Fibroblast of skin of right quadriceps (primary cell): ENCODE measurements around the gene RAB39A.

Source experiments
- DNase-seq: peaks from one replicate; pipeline ENCODE4 v3.0.0-alpha.2; 2013

RAB39A gene

GRCh38 chr11:107963091-107963490 lies 34.8 kb downstream of the RAB39A start:
- no peak for DNase-seq

GRCh38 chr11:107969219-107969618 lies 41.0 kb downstream of the RAB39A start:
- no peak for DNase-seq

- no peak for DNase-seq
Observed at GRCh38 chr11:107970049-107970448, 41.8 kb downstream of the RAB39A start.

GRCh38 chr11:107973641-107974040 lies 45.4 kb downstream of the RAB39A start:
- no peak for DNase-seq

GRCh38 chr11:107988397-107989158 lies 60.3 kb downstream of the RAB39A start:
- no peak for DNase-seq

- DNase-seq, result no peak
Observed at GRCh38 chr11:107991868-107992414, 63.7 kb downstream of the RAB39A start.

GRCh38 chr11:107996006-107996776 lies 67.9 kb downstream of the RAB39A start:
- no peak for DNase-seq

- no peak for DNase-seq
Observed at GRCh38 chr11:107998761-107999160, 70.5 kb downstream of the RAB39A start.

- peak; percentile 24 for DNase-seq
Observed at GRCh38 chr11:107999759-108000455, 71.7 kb downstream of the RAB39A start.

- DNase-seq, result no peak
Observed at GRCh38 chr11:108002476-108002875, 74.2 kb downstream of the RAB39A start.

- no peak for DNase-seq
Observed at GRCh38 chr11:108003623-108004022, 75.4 kb downstream of the RAB39A start.

- no peak for DNase-seq
Observed at GRCh38 chr11:108007819-108008218, 79.6 kb downstream of the RAB39A start.

- DNase-seq, result peak; percentile 91
Observed at GRCh38 chr11:108008656-108009496, 80.6 kb downstream of the RAB39A start, which contains the start of gene CUL5. CUL5 (plus strand) TSS chr11:108008898; CDS start chr11:108009349, 451 bp downstream.

- DNase-seq, result peak; percentile 7
Observed at GRCh38 chr11:108009497-108010370, 81.5 kb downstream of the RAB39A start.

- no peak for DNase-seq
Observed at GRCh38 chr11:108012139-108012725, 84.0 kb downstream of the RAB39A start.
